HG03039 (cell line): ENCODE data around the gene CNN2.

Experiments
- ATAC-seq: cut with Tn5 transposase; IDR thresholded peaks from one replicate; pipeline ENCODE4 v1.9.1; 2021; ENCODE audit warnings: mild to moderate bottlenecking, moderate library complexity; ENCODE audit not compliant: unreplicated experiment

The CNN2 gene

DNA sequence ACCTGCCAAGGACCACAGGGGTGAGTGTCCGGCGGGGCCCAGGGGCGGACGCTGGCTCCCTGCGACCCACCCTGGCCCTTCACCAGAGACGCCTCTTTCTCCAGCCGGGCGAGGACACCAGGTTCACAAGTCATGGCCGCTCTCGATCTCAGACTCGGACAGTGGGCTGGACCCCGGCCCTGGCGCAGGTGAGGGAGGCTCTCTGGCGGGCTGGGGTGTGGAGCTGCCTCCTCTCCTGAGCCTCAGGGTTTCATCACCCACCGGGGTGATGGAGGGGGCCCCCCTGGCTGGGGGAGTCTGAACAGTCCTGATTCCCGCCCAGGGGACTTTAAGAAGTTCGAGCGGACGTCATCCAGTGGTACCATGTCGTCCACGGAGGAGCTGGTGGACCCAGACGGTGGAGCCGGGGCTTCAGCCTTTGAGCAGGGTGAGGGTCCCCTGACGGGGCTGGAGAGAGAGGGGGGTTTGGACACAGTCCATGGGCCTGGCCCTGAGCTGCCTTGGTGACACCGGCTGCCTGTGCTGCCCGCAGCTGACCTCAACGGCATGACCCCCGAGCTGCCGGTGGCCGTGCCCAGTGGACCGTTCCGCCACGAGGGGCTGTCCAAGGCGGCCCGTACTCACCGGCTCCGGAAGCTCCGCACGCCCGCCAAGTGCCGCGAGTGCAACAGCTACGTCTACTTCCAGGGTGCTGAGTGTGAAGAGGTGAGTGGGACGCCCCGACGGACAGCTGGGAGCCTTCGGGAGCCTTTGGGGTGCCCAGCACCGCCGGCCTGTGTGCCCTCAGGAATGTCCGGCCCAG, 54.2 kb downstream of the CNN2 start:
- no peak for ATAC-seq

DNA sequence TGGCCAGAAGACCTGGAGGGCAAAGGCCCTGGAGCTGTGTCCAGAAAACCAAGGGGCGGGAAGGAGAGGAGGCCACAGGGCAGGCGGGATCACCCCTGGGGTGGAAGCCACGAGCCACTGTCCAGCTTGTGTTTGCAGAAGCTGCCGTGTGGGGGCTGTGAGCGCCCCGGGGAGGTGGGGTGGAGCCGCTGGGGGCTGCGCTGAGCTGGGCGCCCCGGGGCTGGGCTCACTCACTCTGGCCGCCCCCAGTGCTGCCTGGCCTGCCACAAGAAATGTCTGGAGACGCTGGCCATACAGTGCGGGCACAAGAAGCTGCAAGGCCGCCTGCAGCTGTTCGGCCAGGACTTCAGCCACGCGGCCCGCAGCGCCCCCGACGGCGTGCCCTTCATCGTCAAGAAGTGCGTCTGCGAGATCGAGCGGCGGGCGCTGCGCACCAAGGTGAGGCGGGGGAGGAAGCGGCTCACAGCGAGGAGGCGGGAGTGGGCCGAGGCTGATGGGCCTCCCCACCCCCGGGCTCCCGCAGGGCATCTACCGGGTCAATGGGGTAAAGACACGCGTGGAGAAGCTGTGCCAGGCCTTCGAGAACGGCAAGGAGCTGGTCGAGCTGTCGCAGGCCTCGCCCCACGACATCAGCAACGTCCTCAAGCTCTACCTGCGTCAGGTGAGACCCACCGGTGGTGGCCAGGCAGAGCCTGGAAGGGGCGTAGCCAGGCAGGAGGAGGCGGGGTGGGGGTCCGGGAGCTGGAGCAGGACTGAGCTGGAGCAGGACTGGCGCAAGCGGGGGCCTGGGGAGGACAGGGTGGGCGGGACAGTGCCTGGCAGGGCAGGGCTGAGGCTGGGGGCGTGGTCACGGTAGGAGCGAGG, 55.1 kb downstream of the CNN2 start:
- ATAC-seq = no peak

DNA sequence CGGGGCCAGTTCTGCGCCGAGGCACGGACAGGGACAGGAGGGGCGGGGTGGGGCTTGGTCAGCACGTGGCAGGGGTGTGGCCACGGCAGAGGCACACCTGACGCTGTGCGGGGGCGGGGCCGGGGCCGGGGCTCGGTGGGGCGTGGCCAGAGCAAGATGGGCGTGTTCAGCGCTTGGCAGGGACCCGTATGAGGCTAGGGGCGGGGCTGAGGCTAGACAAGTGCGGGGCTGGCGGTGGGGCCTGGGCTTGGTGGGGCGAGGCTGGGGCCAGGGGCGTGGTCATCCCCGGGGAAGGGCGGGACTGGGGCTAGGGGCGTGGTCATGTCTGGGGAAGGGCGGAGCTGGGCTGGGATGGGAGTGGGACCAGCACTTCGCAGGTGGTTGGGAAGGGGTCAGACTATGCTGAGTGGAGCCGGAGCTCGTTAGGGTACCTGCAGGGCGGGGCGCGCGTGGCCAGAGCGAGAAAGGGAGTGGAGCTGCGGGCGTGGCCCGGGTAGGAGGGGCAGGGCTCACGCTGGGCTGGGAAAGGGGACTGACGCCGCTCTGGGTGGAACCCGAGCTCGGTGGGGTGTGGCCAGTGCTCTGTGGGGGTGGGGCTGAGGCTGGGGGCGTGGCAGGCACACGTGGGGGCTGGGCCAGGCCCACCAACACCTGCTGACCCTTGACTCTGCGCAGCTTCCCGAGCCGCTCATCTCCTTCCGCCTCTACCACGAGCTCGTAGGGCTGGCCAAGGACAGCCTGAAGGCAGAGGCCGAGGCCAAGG, 55.9 kb downstream of the CNN2 start:
- ATAC-seq = no peak

DNA sequence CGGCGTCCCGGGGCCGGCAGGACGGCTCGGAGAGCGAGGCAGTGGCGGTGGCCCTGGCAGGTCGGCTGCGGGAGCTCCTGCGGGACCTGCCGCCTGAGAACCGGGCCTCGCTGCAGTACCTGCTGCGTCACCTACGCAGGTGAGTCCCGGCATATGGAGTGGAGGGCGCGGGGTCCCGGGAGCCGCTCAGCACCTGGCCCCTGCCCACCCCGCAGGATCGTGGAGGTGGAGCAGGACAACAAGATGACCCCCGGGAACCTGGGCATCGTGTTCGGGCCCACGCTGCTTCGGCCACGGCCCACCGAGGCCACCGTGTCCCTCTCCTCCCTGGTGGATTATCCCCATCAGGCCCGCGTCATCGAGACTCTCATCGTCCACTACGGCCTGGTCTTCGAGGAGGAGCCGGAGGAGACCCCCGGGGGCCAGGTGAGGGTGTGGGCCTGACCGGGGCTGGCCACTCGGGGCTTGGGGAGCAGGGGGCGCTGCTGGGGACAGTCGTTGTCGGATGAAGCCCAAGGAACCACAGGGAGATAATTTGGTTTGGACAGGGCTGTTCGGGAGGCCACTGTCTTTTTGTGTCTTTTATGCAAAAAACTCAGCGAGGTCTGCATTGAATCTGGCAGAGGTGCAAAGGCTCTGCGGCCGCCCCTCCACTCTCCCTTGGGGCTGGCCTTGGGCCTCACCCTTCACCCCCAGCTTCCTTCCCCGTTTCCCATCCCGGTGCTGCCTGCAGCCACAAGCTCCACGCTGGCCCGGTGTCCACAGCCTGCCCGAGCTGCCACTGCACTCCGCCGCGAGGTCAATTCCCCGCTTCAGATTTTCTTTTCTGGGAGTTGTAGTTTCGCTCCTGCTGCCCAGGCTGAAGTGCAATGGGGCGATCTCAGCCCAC, 56.8 kb downstream of the CNN2 start:
- ATAC-seq = no peak

DNA sequence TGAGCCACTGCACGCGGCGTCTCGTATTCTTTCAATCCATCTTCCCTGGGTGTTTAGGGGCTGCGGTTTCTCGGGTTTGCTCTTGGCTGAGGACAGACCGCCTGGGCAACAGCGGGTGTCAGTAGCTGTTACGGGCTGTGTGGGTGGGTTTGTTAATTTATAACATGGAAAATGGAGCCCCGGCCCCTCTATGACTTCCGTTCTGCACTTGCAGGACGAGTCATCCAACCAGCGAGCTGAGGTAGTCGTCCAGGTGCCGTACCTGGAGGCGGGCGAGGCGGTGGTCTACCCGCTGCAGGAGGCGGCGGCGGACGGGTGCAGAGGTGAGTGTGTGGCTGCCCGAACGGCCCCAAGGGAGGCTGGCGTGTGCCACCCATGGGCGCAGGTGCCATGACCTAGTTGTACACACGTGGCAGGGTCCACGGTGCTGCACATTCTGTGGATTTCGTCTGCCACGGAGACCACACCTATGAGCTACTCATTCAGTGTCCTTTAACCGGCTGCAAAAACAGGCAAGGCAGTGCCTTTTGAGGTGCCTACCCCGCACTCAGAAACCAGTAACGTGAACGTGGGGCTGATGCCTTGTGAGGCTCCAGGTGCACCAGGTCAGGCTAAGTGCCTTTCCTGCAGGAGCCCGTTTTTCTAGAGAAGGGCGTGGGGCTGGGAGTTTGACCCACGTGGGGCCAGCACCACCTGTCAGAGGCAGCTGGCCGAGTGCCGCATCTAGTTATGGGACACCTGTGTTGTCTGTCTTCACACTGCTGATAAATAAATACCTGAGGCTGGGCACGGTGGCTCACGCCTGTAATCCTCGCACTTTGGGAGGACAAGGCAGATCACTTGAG, 57.8 kb downstream of the CNN2 start:
- no peak for ATAC-seq

DNA sequence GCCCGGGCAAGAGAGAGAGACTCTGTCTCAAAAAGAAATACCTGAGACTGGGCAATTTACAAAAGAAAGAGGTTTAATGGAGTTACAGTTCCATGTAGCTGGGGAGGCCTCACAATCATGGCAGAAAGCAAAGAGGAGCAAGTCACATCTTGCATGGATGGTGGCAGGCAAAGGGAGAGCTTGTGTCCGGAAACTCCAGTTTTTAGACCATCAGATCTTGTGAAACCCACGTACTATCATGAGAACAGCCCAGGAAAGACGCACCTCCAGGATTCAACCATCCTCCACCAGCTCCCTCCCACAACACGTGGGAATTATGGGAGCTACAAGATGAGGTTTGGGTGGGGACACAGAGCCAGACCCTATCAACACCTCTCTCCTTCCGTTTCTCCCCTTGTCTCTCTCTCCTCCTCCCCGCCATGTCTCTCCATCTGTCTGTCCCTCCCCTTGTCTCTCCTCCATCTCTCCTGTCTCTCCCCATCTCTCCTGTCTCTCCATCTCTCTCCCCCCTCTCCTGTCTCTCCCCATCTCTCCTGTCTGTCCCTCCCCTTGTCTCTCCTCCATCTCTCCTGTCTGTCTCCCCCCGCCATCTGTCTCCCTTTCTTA, 58.7 kb downstream of the CNN2 start:
- ATAC-seq = no peak

DNA sequence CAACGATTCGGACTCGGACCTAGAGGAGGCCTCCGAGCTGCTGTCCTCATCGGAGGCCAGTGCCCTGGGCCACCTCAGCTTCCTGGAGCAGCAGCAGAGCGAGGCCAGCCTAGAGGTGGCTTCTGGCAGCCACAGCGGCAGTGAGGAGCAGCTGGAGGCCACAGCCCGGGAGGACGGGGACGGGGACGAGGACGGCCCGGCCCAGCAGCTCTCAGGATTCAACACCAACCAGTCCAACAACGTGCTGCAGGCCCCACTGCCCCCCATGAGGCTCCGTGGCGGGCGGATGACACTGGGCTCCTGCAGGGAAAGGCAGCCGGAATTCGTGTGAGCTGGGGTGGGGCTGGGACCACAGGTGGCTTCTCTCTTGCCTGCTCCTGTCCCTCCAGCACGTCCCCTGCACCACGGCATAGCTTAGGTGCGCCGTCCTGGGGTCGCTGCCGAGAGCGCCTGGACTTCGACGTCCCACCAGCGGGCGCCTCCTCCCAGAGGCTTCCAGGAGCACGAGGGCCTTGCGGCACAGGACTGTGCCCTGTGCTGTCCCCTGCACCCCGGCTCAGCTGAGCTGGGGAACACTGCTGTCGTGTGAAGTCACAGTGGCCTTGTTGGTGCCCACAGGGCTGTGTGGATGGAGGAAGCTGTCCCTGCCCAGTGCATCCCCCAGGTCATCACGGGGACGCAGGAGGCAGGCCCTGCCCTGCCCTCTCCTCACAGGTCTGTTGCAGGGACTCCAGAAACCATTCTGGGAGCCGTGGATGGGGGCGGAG, 59.5 kb downstream of the CNN2 start:
- ATAC-seq = no peak

DNA sequence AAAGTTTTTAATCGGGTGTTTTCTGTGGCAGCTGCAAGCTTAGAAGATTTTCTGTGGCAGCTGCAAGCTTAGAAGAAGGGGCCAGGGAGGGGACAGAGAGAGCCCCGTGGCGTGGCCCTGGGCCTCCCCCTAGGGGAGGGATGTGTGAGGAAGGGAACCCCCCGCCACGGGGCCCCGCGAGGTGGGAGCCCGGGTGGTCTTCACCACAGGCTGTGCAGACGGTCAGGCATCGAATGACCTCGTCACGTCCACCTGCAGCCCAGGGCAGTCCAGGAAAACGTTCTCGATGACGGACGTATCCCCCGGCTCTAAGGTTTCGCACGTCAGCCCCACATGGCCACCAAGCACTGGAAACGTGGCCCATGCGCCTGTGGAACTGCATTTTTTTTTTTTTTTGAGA, 60.2 kb downstream of the CNN2 start:
- no peak for ATAC-seq

DNA sequence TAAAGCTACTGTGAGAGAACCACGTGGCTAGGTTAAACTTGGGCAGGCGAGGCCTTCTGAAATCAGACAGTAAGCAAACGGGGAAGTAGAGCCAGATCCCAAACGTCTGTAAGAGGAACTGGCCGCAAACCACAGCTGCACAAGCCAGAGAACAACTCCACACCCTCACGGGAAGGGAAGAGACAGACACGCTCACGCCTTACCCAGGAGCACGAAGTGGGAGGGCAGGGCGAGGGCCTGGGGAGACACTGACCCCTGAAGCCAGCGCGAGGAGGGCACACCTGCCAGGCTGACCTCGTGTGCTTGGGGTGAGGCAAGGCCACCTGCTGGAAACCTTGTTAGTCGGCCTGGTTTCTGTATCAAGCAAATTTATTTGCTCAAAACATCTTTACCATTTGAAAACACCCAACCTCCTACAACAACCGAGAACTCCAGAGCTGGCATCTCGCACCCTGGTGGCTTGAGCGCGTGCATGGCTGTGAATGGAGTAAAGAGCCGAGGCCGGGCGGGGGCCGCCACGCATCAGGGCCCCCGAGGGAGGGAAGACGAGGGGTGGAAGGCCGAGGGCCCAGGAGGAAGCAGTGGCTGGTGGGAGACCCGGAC, 61.5 kb downstream of the CNN2 start:
- ATAC-seq = no peak

DNA sequence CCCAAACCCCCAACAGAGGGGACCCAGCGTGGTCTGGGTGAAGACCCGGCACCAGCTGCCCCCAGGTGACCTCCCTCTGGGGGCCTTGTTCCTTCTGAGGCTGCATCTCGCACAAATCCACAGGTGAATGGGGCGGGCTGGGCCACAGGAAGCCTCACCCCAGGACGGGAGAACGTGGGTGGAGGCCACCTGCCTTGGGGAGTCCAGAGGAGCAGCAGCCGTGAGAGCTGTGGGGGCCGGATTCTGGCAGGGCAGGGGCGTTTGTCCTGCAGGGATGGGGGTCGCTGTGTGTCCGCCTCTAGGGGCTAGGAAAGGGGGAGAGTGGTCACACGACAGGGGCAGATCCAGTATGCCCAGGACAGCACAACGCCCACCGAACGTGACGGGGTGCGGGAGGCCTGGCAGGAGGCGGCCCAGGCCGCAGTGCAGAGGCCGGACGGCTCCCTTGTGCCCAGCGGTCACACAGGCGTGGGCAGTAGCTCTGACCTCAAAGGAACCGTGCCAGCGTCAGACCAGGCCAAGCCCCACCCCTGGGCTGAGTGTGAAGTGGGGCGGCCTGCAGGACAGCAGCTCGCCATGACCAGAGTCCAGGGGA, 62.1 kb downstream of the CNN2 start:
- ATAC-seq = no peak
